DND-41 (cell line): ENCODE measurements around the gene APIP.

ENCODE experiments used
- EZH2 ChIP-seq: IDR thresholded peaks from 3 replicates; pipeline ENCODE4 v1.6.1; 2012; ENCODE audit warnings: borderline replicate concordance, low read depth, mild to moderate bottlenecking, moderate library complexity, low read length, inconsistent platforms; ENCODE audit not compliant: severe bottlenecking
- TF ChIP-seq, protein P1 (sequence below): IDR thresholded peaks from 2 replicates; pipeline ENCODE4 v1.5.1; 2012; ENCODE audit warnings: borderline replicate concordance, low read length, moderate library complexity, mild to moderate bottlenecking; ENCODE audit not compliant: poor library complexity, severe bottlenecking; ENCODE audit errors: extremely low read depth

DNA sequence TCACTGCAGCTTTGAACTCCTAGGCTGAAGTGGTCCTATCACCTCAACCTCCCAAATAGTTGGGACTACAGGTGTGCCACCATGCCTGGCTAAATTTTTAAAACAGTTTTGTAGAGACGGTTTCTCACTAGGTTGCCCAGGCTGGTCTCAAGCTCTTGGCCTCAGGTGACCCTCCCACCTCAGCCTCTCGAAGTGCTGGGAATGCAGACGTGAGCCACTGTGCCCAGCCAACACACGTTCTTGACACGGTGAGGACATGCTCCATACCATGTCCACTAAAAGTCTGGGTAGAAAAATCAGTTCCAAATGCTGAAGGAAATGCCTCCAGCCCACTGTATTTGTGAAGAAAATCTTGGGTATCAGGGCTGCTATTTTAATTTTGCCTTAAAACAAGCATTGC is 47.2 kb upstream of the APIP start:
- TF ChIP-seq, protein P1, sequence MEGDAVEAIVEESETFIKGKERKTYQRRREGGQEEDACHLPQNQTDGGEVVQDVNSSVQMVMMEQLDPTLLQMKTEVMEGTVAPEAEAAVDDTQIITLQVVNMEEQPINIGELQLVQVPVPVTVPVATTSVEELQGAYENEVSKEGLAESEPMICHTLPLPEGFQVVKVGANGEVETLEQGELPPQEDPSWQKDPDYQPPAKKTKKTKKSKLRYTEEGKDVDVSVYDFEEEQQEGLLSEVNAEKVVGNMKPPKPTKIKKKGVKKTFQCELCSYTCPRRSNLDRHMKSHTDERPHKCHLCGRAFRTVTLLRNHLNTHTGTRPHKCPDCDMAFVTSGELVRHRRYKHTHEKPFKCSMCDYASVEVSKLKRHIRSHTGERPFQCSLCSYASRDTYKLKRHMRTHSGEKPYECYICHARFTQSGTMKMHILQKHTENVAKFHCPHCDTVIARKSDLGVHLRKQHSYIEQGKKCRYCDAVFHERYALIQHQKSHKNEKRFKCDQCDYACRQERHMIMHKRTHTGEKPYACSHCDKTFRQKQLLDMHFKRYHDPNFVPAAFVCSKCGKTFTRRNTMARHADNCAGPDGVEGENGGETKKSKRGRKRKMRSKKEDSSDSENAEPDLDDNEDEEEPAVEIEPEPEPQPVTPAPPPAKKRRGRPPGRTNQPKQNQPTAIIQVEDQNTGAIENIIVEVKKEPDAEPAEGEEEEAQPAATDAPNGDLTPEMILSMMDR, result no peak
- no peak for TF ChIP-seq EZH2
